SJSA1 (cell line): Measurements from ENCODE around the gene HERPUD1. TPM values are rescaled to one million over a fixed set of nuclear protein-coding genes. Genes with fewer than 3 reads are reported as not detected.
"Not testable (repeated sequence)": the region's sequence is repeated elsewhere in the genome, so short reads cannot be mapped to it uniquely, and the experiment has no call there.

Experiments used
- DNase-seq, 2 experiments: peaks; one replicate each; pipeline ENCODE4 v3.0.0-alpha.2; 2015 to 2020; ENCODE audit warnings: low spot score in 2 of 2, low read depth in 1 of 2
- H3K27ac ChIP-seq: fragments of 250-450 bp; sonication (Bioruptor Pico); 2 replicates; pipeline ENCODE4 v1.5.1; 2020; ENCODE audit warnings: mild to moderate bottlenecking, moderate library complexity
- H3K27me3 ChIP-seq: fragments of 250-450 bp; sonication (Bioruptor Pico); replicated peaks from 2 replicates; pipeline ENCODE4 v1.5.1; 2020; ENCODE audit warnings: mild to moderate bottlenecking, moderate library complexity
- H3K36me3 ChIP-seq: fragments of 250-450 bp; sonication (Bioruptor Pico); 2 replicates; pipeline ENCODE4 v1.5.1; 2020; ENCODE audit warnings: mild to moderate bottlenecking
- H3K4me1 ChIP-seq: fragments of 250-450 bp; sonication (Bioruptor Pico); replicated peaks from 2 replicates; pipeline ENCODE4 v1.6.1; 2021; ENCODE audit warnings: mild to moderate bottlenecking
- H3K4me3 ChIP-seq: fragments of 250-450 bp; sonication (Bioruptor Pico); 2 replicates; pipeline ENCODE4 v1.5.1; 2020; ENCODE audit warnings: mild to moderate bottlenecking
- H3K9me3 ChIP-seq: fragments of 250-450 bp; sonication (Bioruptor Pico); replicated peaks from 2 replicates; pipeline ENCODE4 v1.5.1; 2020; ENCODE audit warnings: mild to moderate bottlenecking
- total RNA-seq: library from RNA; depleted of rRNA; stranded (reverse); fragments of >200 nt; shearing (Covaris generic); gene quantifications from 2 replicates; pipeline ENCODE4 v1.2.3, GENCODE V29; 2014

HERPUD1 gene
- total RNA-seq, 1 experiment from 2014 or later = 42.4 TPM

- Histone ChIP-seq H3K4me1 (peaks cover 15% of the 10 kb centered on the region), H3K9me3 (no peaks in the 10 kb centered on the region; the same call in 1 of the 2 replicates), H3K27me3 (no peaks in the 10 kb centered on the region), H3K27ac (no peak overlapping the region), H3K36me3 (no peaks in the 10 kb centered on the region), H3K4me3 (no peak overlapping the region)
- DNase-seq = no peak
These were observed 34.1 kb downstream of the HERPUD1 start for GRCh38 chr16:56966093-56966475.

- no peak for DNase-seq
These were observed 35.8 kb downstream of the HERPUD1 start for GRCh38 chr16:56967733-56968132.

GRCh38 chr16:56969769-56970168 lies 37.8 kb downstream of the HERPUD1 start:
- no peak overlapping the region for H3K4me3 ChIP-seq
- no peaks in the 10 kb centered on the region; the same call in 1 of the 2 replicates for H3K9me3 ChIP-seq
- no peaks in the 10 kb centered on the region for H3K27me3 ChIP-seq
- H3K36me3 ChIP-seq = no peaks in the 10 kb centered on the region
- H3K4me1 ChIP-seq = peaks cover 12% of the 10 kb centered on the region
- no peak for DNase-seq
- no peak overlapping the region for H3K27ac ChIP-seq

More at GRCh38 chr16:56967733-56968132, 35.8 kb downstream of the HERPUD1 start:
- Histone ChIP-seq H3K27me3 (no peaks in the 10 kb centered on the region), H3K36me3 (no peaks in the 10 kb centered on the region), H3K9me3 (no peaks in the 10 kb centered on the region; the same call in 1 of the 2 replicates), H3K27ac (no peak overlapping the region), H3K4me3 (no peak overlapping the region), H3K4me1 (peaks cover 15% of the 10 kb centered on the region)

- H3K4me1 ChIP-seq = no peaks in the 10 kb centered on the region; the same call in 1 of the 2 replicates
- no peaks in the 10 kb centered on the region; the same call in 1 of the 2 replicates for H3K9me3 ChIP-seq
- H3K36me3 ChIP-seq = no peaks in the 10 kb centered on the region
- no peak overlapping the region for H3K27ac ChIP-seq
- DNase-seq = no peak
- H3K27me3 ChIP-seq = no peaks in the 10 kb centered on the region
- H3K4me3 ChIP-seq = no peak overlapping the region
These were observed 39.2 kb downstream of the HERPUD1 start for GRCh38 chr16:56970934-56971767.

- H3K27me3 ChIP-seq = no peaks in the 10 kb centered on the region
- H3K4me3 ChIP-seq = no peak overlapping the region
- no peaks in the 10 kb centered on the region for H3K4me1 ChIP-seq
- no peak for DNase-seq
- H3K9me3 ChIP-seq = no peaks in the 10 kb centered on the region; the same call in 1 of the 2 replicates
- H3K36me3 ChIP-seq = no peaks in the 10 kb centered on the region
- no peak overlapping the region for H3K27ac ChIP-seq
These were observed 39.8 kb downstream of the HERPUD1 start for GRCh38 chr16:56971768-56972043.

GRCh38 chr16:56972403-56973293 lies 40.7 kb downstream of the HERPUD1 start:
- DNase-seq = no peak
- no peak overlapping the region for H3K4me3 ChIP-seq
- no peaks in the 10 kb centered on the region for H3K36me3 ChIP-seq
- no peaks in the 10 kb centered on the region; the same call in 1 of the 2 replicates for H3K9me3 ChIP-seq
- H3K27ac ChIP-seq = no peak overlapping the region
- no peaks in the 10 kb centered on the region for H3K4me1 ChIP-seq
- H3K27me3 ChIP-seq = no peaks in the 10 kb centered on the region

- Histone ChIP-seq H3K36me3 (no peaks in the 10 kb centered on the region), H3K27ac (no peak overlapping the region), H3K9me3 (no peaks in the 10 kb centered on the region; the same call in 1 of the 2 replicates), H3K27me3 (no peaks in the 10 kb centered on the region), H3K4me3 (no peak overlapping the region), H3K4me1 (no peaks in the 10 kb centered on the region)
- DNase-seq = no peak
These were observed 41.4 kb downstream of the HERPUD1 start for GRCh38 chr16:56973294-56973689.

GRCh38 chr16:56973899-56974298 lies 42.0 kb downstream of the HERPUD1 start:
- not testable (repeated sequence) for H3K36me3 ChIP-seq, H3K4me3 ChIP-seq, H3K9me3 ChIP-seq, H3K27me3 ChIP-seq, H3K27ac ChIP-seq, DNase-seq, H3K4me1 ChIP-seq

GRCh38 chr16:56974549-56975300 lies 42.8 kb downstream of the HERPUD1 start:
- Histone ChIP-seq H3K27ac (no peak overlapping the region), H3K36me3 (no peaks in the 10 kb centered on the region), H3K4me1 (no peaks in the 10 kb centered on the region), H3K9me3 (no peaks in the 10 kb centered on the region; the same call in 1 of the 2 replicates), H3K4me3 (no peak overlapping the region), H3K27me3 (no peaks in the 10 kb centered on the region)
- no peak for DNase-seq

GRCh38 chr16:56975714-56976113 lies 43.8 kb downstream of the HERPUD1 start:
- Histone ChIP-seq H3K27ac (no peak overlapping the region), H3K27me3 (no peaks in the 10 kb centered on the region), H3K36me3 (no peaks in the 10 kb centered on the region), H3K4me1 (no peaks in the 10 kb centered on the region), H3K4me3 (no peak overlapping the region), H3K9me3 (no peaks in the 10 kb centered on the region)
- DNase-seq = no peak

GRCh38 chr16:56977216-56977615 lies 45.3 kb downstream of the HERPUD1 start:
- DNase-seq = no peak
- no peaks in the 10 kb centered on the region for H3K9me3 ChIP-seq
- no peaks in the 10 kb centered on the region for H3K36me3 ChIP-seq
- H3K4me3 ChIP-seq = no peak overlapping the region
- no peaks in the 10 kb centered on the region for H3K27me3 ChIP-seq
- H3K4me1 ChIP-seq = no peaks in the 10 kb centered on the region
- H3K27ac ChIP-seq = no peak overlapping the region

GRCh38 chr16:56977823-56978430 lies 46.0 kb downstream of the HERPUD1 start:
- no peak for DNase-seq
- Histone ChIP-seq H3K27me3 (no peaks in the 10 kb centered on the region), H3K27ac (no peak overlapping the region), H3K36me3 (no peaks in the 10 kb centered on the region), H3K4me3 (no peak overlapping the region), H3K4me1 (no peaks in the 10 kb centered on the region), H3K9me3 (no peaks in the 10 kb centered on the region)

GRCh38 chr16:56980201-56980535 lies 48.2 kb downstream of the HERPUD1 start:
- no peak overlapping the region for H3K4me3 ChIP-seq
- no peak overlapping the region for H3K27ac ChIP-seq
- no peaks in the 10 kb centered on the region for H3K36me3 ChIP-seq
- H3K27me3 ChIP-seq = no peaks in the 10 kb centered on the region
- H3K9me3 ChIP-seq = no peaks in the 10 kb centered on the region
- DNase-seq = no peak
- peaks cover 2% of the 10 kb centered on the region for H3K4me1 ChIP-seq
